Measurements from ENCODE around the gene PCDH18. TPM values are rescaled to one million over a fixed set of nuclear protein-coding genes. Genes with fewer than 3 reads are reported as not detected.
"Not testable (repeated sequence)": the region's sequence is repeated elsewhere in the genome, so short reads cannot be mapped to it uniquely, and the experiment has no call there.

PCDH18 gene
- polyA plus RNA-seq, 3 donors, result 130 to 179 (median 134) TPM

DNA sequence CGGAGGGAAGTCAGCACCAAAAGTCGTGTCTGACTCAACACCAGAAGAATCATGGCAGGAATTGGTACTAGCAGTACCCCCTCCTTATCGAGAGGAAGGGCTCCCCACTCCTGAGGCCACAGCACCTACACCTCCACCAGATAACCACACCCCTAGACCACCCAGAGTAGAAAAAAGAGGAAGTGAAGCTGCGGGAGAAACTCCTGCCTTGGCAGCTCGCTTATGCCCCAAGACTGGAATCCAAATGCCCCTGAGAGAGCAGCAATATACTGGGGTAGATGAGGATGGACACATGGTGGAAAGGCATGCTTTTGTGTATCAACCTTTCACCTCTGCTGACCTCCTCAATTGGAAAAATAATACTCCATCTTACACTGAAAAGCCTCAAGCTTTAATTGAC lies 52.6 kb downstream of the PCDH18 start:
- not testable (repeated sequence) for DNase-seq

DNA sequence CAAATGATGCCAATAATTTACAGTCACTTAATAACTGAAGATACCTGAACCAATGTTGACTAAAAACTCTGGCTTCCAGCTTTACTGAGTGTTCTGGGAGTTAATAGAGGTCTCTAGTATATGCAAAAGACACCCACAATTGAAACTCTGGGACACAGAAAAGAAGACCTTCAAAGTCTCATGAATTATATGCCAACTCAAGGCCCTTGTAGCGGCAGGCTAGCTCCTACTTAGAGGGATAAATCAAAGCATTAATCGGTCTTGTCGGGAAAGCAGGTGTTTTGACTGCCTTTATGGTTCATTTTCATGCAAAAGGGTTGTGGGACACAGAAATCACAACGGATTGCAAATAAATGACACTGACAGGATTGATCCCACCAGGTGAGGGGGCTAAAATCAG lies 55.9 kb downstream of the PCDH18 start:
- DNase-seq, result no peak

DNA sequence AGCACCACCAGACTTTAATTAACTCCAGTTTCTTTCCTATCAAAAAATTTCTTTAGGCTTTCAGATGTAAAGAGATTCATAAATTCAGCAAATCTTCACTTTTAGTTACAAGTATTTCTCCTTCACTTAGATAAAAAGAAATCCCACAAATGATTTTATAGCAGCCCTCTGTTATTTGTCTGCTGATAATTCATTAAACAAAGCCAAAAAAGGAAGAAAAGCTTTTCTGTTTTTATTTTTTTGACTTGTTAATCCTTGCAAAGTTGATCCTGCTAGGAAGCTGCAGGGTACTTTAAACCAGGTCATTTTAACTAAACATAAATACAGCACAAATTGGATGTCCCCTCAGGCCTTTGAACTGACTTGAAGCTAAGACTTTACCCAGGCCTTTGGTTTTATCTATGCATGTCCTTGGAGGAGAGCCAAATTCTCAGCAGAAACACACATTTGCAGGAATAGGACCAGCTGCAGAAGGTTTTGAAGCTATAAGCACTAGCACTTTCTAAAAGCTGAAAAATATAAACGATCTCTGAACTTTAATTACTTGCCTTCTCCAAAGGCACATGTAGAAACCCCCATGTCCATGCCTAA lies 57.5 kb downstream of the PCDH18 start:
- peak; percentile 60 for DNase-seq

DNA sequence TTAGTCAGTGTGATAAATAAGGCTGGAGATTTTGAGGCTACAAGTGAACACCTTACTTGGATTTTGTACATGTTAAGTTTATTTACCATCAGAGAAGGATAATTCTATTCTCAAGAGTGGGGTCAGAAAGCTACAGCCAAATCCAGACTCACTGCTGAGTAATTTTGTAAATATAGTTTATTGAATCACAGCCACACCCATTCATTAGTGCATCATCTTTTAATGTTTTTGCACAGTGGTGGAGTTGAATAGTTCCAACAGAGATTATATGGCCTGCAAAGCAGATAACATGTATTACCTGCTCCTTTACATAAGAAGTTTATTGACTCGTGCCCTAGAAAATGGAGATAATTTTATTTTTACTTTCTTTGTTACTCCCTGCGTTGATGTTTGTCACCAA lies 60.4 kb downstream of the PCDH18 start:
- DNase-seq, result no peak

DNA sequence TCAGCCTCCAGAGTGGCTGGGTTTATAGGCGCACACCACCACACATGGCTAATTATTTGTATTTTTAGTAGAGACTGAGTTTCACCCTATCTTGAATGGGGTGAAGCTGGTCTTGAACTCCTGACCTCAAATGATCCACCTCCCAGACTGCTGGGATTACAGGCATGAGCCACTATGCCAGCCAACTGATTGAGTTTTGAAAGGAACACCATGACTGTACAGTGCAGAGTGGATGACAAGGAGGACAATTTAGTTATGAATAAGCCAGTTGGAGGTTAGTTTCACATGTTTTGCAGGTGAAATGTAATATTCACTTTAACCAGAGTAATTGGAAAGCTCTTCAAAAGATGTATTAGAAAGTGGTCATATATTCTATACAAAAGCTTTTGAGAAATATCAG lies 60.8 kb downstream of the PCDH18 start:
- DNase-seq, result no peak

DNA sequence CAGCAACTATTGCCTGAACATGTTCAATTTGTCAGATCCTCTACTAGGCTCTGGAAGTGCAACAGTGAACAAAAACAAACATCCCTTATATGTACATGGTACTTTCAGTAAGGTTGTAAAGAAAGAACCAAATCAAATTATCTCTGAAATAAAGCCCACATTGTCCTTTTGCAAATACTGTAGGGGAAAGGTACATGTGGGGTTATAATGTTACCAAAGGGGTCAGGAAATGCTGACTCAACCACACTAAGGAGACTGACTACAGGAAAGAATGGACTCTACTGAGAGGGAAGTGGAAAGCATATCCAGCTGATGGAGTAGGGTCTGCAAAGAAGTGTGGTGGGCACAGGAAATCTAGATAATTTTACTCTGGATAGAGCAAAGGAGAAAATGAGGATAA lies 61.5 kb downstream of the PCDH18 start:
- no peak for DNase-seq

Measured in renal pelvis (tissue), 4 donors.